Hindlimb muscle (tissue), 1 donor: ENCODE measurements around the gene TMEM120B. TPM values are rescaled to one million over a fixed set of nuclear protein-coding genes. Genes with fewer than 3 reads are reported as not detected.

Source experiments
- DNase-seq: peaks from one replicate; pipeline ENCODE4 v3.0.0-alpha.2; 2013
- polyA plus RNA-seq: library from polyadenylated mRNA; unstranded; fragments of 120-200 nt; gene quantifications from one replicate; pipeline ENCODE4 v1.2.1, GENCODE V29; 2013; ENCODE audit not compliant: insufficient read length

The TMEM120B gene
- polyA plus RNA-seq, 1 donor = 30.4 TPM

- no peak for DNase-seq
Observed at GRCh38 chr12:121822393-121823100, 110.0 kb downstream of the TMEM120B start.

GRCh38 chr12:121823101-121823726 is 110.7 kb downstream of the TMEM120B start:
- no peak for DNase-seq

- DNase-seq = no peak
Observed at GRCh38 chr12:121823727-121824115, 111.2 kb downstream of the TMEM120B start.

GRCh38 chr12:121825041-121825523 is 112.5 kb downstream of the TMEM120B start:
- no peak for DNase-seq

GRCh38 chr12:121826318-121827150 is 114.0 kb downstream of the TMEM120B start:
- DNase-seq = no peak

- no peak for DNase-seq
Observed at GRCh38 chr12:121827351-121828099, 115.0 kb downstream of the TMEM120B start.

GRCh38 chr12:121828306-121828705 is 115.8 kb downstream of the TMEM120B start:
- no peak for DNase-seq

GRCh38 chr12:121828826-121829225 is 116.3 kb downstream of the TMEM120B start:
- no peak for DNase-seq

- no peak for DNase-seq
Observed at GRCh38 chr12:121829250-121829918, 116.8 kb downstream of the TMEM120B start.

GRCh38 chr12:121830134-121830533 is 117.6 kb downstream of the TMEM120B start:
- DNase-seq = no peak

- no peak for DNase-seq
Observed at GRCh38 chr12:121830588-121831265, 118.2 kb downstream of the TMEM120B start.

Other genes with a start within 250 kb of the TMEM120B start
- gene KDM2B, start 131.7 kb upstream of the TMEM120B start, polyA plus RNA-seq = 23.1 TPM
- 44.8 TPM for gene ORAI1, start 86.2 kb upstream of the TMEM120B start, polyA plus RNA-seq
- gene MORN3, start 43.1 kb upstream of the TMEM120B start, polyA plus RNA-seq = 0.54 TPM
- gene RHOF, start 80.9 kb downstream of the TMEM120B start, polyA plus RNA-seq = 3.7 TPM
- gene SETD1B, start 91.3 kb downstream of the TMEM120B start, polyA plus RNA-seq = 12.3 TPM
- not detected for gene HPD, start 146.1 kb downstream of the TMEM120B start, polyA plus RNA-seq
- 44.4 TPM for gene PSMD9, start 176.0 kb downstream of the TMEM120B start, polyA plus RNA-seq
- 1.3 TPM for gene CFAP251, start 205.8 kb downstream of the TMEM120B start, polyA plus RNA-seq